HG03039 (cell line): ENCODE measurements around the gene AKAP9.
"Not testable (repeated sequence)": the region's sequence is repeated elsewhere in the genome, so short reads cannot be mapped to it uniquely, and the experiment has no call there.

ENCODE experiments used
- ATAC-seq: cut with Tn5 transposase; IDR thresholded peaks from one replicate; pipeline ENCODE4 v1.9.1; 2021; ENCODE audit warnings: mild to moderate bottlenecking, moderate library complexity; ENCODE audit not compliant: unreplicated experiment

The AKAP9 gene

DNA sequence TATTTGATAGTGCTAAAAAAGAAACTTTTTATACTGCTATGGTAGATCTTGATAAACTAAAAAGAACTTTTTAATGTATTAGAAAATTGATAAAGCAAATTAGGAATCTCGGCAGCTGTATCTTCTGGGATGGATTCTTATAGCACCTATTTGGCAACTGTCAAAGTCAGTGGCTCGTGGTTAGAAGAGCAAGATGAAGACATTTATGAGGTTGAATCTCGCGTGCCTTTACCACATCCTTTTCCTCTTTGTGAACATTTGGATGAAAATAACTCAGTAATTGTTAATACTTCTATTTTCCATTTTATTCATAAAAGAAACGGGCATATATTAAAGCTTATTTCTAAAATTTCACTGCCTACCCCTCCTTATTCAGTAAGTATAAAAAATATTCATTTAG lies 117.4 kb downstream of the AKAP9 start:
- no peak for ATAC-seq

DNA sequence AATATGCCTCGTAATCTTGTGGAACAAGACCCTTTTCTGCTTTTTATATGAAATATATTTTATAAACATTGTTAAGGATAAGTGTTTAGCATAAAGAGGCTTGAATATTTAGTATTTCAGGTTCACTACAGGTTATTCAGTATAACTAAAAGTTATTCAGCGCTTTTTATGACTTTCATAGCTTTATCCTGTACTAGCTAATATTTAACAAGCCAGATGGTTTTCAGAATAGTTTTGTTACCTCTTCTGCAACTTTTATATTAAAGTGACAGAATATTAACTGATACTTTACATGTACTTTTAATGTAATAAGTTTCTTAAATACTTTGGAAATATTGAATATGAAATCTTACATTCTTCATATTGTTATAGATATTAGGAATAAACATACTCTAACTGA lies 118.2 kb downstream of the AKAP9 start:
- ATAC-seq: no peak

DNA sequence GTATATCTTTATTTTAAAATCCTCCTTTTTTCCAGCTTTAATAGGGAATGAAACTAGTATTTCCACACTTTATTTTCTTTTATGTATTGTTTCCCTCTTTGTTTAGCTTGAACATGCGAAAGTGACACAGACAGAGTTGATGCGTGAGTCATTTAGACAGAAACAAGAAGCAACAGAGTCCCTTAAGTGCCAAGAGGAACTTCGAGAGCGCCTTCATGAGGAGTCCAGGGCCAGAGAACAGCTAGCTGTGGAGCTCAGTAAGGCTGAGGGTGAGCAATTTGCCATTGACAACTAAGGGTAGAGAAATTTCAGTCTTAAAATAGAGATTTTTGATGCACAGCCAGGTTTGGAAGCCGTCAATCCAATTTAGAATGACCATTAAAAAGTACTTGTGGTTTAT lies 120.5 kb downstream of the AKAP9 start:
- ATAC-seq: no peak

DNA sequence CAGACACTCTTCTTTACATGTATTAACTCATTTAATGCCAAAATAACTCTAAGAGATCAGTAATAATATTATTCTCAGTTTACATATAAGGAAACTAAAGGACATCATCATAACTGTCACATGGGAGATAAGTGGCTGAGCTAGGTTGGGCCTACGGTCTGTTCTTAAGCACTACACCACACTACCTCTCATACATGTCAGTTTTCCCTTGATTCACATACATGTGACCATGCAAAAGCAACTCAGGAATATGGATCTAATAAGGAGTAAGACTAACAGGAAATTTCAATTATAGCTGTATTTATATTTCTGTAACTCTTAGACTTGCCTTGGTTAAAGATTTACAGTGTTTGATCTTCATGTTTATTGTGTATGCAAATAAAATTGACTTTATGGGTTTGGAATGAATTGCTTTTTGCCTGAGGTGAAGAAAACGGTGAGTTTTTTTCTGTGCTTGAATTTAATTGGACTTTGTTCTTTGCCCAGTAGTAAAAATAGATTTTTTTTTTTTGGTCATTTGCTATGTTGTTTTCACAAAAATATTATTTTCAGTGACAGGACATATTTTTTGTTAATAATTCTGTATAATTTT lies 123.9 kb downstream of the AKAP9 start:
- no peak for ATAC-seq

DNA sequence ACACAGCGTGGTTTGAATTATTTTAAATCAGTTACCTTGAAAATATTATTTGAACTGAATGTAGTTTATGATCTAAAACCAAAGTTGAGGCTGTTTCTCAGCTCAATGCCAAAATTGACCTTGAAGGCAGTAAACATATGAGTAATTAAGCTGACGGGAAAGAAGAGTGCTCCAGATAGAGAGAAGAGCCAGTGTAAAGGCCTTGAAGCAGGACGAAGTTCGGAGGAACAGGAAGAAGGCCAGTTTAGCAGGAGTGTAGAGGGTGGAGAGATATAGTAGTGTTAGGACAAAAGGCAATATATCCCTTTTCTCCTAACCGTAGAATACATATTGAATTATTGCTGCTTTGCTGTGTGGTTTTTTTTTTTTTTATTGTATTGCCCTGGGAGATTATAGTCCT lies 130.4 kb downstream of the AKAP9 start:
- no peak for ATAC-seq

DNA sequence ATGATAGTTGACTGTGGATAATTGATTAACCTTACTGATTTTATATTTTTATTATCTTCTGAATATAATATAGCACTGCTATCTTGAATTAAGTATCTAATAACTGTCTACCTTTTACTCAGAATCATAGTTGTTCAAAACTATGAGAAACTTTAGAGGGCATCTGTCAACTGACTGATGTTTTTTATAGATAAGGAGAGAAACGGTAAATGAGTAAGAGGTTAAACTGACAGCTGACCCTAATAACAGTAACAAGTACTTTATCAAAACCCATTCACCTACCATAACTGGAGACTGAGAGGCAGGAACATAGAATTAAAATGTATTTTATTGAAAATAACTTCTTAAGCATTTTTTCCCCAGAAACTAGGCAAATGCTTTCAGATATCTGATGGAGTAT lies 131.5 kb downstream of the AKAP9 start:
- no peak for ATAC-seq

DNA sequence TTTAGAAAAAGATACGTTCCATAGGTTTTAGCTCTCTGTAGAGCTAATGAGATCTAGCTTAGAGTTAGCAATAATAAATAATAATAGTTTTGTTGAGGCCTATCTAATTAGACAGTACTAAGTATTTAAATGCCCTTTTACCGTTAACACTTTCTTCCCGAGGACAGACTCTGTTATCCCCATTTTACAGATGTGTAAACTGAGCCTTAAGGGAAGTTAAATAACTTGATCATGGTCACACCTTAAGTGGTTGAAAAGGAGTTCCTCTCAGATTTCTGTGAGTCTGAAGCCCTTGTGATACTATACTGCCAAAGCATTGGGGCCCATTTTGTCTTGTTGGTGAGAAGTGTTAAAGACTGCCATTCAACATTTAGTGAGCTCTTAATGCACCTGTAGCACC lies 132.0 kb downstream of the AKAP9 start:
- no peak for ATAC-seq

DNA sequence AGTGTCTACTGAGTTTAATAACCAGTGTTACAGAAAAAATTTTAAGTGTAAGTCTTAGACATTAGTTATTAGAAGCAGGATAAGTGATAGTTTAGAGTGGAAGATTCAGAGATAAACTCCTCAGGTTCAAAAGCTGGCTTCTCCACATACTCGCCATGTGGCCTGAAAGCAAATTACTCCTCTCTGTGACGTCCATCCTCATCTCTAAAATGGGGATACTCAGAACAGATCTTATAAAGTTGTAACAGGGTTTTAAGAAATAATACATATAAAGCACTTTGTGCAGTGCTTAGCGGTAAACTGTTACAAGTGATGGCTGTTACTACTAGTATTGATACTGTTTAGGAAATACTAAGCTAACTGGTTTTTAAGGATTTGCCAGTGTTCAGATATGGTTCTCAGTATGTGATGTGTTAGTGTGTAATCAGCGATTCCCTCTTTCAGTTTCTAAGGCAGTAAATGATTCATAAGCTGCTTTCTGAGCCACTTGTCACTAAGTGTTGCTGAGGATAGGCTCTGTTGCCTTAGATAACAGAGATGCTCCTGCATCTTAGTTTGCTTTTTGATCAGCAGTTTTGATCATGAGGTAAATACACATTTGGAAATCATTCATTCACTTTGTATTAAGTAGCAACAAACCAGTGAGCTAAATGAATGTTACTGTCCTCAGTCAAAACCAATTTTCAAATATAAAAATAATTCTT lies 134.9 kb downstream of the AKAP9 start:
- peak; percentile 87 for ATAC-seq

DNA sequence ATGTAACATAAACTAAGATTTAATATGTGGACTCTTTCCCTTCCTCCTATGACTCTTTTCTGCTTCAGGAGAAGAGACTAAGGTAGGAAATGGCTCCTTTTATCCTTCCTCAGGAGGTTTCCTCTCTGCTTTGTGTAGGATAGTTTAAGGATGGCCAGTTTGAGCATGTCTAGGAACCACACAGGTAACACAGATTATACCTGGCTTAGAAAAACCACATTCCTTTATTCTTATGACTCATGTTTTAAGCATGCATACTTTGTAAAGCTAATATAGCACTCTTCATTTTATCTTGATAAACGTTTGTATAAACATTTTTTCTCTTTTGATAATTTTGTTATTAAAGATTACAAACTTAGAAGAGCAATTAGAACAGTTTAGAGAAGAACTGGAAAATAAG lies 135.8 kb downstream of the AKAP9 start:
- ATAC-seq: no peak

DNA sequence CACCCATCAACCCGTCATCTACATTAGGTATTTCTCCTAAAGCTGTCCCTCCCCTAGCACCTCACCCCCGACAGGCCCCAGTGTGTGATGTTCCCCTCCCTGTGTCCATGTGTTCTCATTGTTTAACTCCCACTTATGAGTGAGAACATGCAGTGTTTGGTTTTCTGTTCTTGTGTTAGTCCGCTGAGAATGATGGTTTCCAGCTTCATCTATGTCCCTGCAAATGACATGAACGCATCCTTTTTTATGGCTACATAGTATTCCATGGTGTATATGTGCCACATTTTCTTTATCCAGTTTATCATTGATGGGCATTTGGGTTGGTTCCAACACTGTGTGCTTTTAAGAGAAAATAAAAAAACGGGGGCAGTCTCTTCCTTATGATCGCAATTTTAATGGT lies 143.3 kb downstream of the AKAP9 start:
- not testable (repeated sequence) for ATAC-seq

DNA sequence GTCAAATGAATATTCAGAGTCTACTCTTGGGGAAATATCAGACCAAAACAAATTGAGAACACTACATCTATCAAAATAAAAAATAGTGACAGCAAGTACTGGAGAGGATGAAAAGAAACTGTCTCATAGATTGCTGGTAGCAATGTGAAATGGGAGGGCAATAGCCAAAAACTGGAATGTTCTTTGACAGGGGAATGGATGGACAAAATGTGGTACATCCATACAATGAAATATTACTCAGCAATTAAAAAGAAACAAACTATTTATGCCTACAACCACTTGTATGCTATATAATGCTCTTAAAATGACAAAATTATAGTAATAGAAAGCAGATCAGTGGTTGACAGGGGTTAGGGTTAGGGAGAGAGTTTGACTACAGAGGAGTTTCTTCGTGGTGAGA lies 147.6 kb downstream of the AKAP9 start:
- no peak for ATAC-seq

DNA sequence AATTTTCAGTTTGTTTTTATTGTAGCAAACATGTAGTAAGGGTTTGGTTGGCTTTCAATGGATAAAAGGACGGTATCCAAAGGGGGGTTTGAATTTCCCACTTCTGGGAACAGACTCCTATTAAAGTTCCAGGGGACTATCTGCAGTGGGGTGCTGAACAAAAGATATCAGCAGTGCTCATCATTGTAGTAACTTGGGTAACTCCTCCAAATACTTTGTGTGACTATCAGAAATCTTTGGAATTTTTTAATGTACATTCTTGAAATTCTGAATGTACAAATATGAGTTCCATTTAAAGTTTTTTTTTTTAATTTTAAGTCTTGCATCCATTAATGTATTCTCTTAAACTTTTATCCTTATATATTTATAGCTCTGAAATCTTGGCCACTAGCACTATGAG lies 151.5 kb downstream of the AKAP9 start:
- ATAC-seq: no peak

DNA sequence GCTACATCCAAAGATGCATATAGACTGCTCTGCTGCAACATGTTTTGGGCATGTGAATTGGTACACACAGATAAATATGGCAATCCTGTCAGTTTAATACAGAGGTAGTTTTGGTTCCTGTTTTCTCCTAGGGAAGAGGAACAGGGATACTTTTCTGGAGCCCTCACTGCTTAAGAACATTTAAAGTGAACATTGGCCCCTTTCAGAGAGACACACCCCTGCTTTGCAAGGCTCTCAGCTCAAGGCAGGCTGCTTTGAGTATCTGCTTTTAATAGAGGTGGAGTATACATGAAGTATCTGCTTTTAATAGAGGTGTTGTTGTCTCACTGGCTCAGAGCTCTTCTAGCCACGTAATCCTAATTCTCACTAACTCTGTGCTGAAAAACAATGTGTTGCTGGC lies 154.7 kb downstream of the AKAP9 start:
- no peak for ATAC-seq

DNA sequence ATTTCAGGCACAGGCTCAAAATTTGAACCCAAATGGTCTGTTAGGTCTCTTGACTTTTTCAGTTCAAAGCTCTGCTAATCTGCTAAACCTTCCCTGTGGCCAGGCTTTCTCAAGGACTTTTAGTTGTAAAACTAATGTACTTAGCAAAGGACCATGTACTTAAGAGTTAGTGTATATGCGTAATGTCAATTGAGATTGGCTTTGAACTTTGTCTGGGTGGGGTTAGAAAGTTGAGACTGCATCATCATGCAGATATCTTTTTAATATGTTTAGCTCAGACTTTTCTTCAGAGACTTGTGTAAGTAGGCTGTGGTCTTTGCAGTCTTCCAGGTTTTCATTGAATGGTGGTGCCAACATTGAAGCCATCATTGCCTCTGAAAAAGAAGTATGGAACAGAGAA lies 159.9 kb downstream of the AKAP9 start:
- ATAC-seq: no peak

DNA sequence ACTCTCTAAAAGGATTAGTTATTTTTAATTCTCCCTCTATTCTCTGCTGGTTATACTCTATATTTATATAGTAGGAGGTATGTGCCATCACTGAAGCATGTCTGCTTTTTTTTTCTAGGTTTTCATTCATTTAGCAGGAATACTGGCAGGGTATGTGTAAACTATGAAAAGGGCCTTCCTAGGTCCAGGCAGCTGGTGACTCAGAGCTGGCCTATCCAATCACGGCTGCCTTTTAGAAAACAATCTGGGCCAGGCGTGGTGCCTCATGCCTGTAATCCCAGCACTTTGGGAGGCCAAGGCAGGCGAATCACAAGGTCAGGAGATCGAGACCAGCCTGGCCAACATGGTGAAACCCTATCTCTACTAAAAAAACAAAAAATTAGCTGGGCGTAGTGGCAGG lies 162.2 kb downstream of the AKAP9 start:
- not testable (repeated sequence) for ATAC-seq

DNA sequence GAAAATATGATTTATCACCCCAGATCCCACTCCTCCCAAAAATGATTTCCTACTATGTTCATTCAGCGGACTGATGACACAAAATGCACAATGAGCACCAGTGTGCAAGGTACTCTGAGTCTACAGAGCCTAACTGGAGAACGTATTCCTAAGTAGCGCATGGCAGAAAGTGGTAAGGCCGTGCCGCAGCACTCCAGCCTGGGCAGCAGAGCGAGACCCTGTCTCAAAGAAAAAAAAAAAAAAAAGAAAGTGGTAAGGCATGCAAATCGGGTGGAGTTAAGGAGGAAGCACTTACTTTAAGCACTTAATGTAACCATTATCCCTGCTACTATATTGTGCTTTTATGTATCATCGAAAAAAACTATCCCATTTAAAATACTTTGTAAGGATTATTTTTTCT lies 168.2 kb downstream of the AKAP9 start:
- no peak for ATAC-seq

DNA sequence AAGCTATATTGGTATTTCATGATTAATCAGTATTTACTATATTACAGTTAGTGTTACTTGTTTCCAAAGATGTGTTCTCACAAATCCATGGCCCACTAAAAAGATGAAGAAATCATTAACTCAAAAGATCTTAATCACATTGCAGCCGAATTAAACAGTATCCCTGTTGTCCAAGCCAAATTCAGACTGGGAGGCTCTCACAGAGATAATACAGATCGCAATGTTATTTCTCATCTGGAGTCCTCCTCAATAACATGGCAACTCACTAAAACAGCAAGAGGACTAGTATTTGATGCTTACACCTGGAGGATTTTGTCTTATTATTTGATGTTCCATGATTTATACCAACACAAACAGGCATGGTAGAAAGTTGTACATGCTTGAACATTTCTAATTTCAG lies 170.2 kb downstream of the AKAP9 start:
- no peak for ATAC-seq

DNA sequence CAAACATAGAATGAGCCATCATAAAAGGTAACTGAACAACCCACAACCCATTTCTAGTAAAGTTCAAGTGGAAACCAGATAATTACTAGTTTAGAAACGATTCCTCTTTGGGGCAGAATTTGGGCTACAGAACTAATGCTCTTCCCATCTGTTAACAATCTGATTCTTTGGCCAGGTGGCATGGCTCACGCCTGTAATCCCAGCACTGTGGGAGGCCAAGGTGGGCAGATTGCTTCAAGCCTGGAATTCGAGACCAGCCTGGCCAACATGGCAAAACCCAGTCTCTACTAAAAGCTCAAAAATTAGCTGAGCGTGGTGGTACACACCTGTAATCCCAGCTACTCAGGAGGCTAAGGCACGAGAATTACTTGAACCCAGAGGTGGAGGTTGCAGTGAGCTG lies 175.2 kb downstream of the AKAP9 start:
- no peak for ATAC-seq

DNA sequence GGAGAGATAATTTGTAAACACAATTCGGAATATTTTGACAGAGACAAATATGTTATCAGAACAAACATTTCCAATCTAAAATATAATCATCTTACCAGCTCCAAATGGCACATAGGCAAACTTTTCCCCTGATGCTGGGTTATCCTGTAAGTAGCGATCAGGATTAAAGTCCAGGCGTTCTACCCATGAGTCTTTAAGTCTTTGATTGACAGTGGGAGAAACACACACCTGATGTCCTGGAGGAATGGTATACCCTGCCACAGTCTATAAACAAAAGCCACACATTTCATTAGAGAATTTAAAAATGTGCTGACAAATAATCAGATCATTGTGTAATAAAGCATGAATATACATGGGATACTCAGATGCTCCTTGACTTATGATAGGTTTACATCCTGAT lies 176.3 kb downstream of the AKAP9 start:
- ATAC-seq: no peak

DNA sequence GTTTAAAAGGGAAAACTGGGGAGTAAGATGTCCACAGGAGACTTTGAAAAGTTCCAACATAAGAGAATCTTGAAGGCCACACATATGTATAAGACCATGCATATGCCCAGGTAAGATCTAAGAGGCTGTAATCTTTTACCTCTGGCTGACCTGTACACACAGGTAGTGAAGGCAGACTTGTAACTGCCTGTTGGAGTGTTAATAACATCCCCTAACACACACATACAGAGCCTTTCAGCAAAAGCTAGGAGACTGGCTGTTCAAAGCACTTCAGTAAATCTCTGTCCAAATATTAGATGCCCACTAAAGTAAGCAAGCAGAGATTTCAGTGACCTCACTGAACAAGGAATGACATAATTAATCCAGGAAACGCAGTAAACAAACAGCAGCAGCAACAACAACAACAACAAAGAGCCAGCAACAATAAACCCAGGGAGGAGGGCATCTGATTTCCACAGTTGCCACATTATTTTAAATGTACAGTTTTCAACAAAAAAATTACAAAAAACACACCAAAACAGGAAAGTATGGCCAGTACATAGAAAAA lies 178.6 kb downstream of the AKAP9 start:
- no peak for ATAC-seq

DNA sequence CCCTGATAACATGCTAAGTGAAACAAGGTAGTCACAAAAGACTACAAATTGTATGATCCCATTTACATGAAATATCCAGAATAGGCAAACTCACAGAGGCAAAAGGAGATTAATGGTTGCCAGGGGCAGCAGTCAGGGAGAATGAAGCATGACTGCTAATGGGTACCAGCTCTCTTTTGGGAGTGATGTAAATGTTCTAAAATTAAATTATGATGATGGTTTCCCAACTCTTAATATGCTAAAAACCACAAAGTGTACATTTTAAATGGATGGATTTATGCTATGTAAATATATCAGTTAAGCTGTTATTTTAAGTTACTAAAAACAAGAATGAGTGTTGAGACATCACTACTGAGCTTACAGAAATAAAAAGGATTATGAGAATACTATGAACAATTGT lies 181.0 kb downstream of the AKAP9 start:
- ATAC-seq: no peak

DNA sequence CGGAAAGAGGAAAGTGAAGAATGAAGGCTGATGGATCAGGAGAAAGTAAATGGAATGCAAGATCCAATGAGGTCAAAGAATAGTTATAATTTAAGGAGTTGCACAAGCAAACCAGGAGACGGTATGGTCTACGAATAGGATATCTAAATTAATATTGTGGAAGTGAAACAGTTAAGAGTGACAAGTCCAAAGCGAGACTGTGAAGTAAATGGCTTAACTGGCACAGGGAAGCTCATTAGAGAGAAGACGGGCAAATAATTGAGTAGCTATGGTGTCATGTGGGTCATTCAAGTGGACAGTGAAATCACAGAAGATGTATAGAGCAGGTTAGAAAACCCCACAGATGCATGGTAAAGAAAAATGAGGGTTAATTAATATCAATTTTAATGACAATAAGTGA lies 190.4 kb downstream of the AKAP9 start:
- ATAC-seq: no peak
